ENCODE data around the gene SLC25A17.
"Not testable (repeated sequence)": the region's sequence is repeated elsewhere in the genome, so short reads cannot be mapped to it uniquely, and the experiment has no call there.

Gene SLC25A17

GRCh38 chr22:40720538-40721256, 98.4 kb downstream of the SLC25A17 start:
- no peak for DNase-seq (ENCODE audit: low read depth in 1 of 2, low spot score in 1 of 2)

- not testable (repeated sequence) for DNase-seq (ENCODE audit: low read depth in 1 of 2, low spot score in 1 of 2)
These were observed 99.0 kb downstream of the SLC25A17 start for GRCh38 chr22:40720156-40720537.

Data from activated CD4-positive, alpha-beta T cell treated with anti-CD3 and anti-CD28 coated beads, Interleukin-2, amount 50 U/mL, for 24 hours (primary cell).